GM18858 (cell line): Measurements from ENCODE around the gene TMEM131L.

Experiments
- ATAC-seq: cut with Tn5 transposase; IDR thresholded peaks from one replicate; pipeline ENCODE4 v1.9.1; 2021; ENCODE audit not compliant: unreplicated experiment

The TMEM131L gene

GRCh38 chr4:153684182-153684970, 218.2 kb downstream of the TMEM131L start, which contains the start of gene TLR2:
TSS of gene TLR2 (plus strand) at chr4:153684280. CDS start at chr4:153702908, 18,628 bp downstream.
- ATAC-seq: peak; percentile 91

GRCh38 chr4:153684971-153685371, 218.8 kb downstream of the TMEM131L start:
- ATAC-seq: no peak
